ENCODE data around the gene OPCML. TPM values are rescaled to one million over a fixed set of nuclear protein-coding genes. Genes with fewer than 3 reads are reported as not detected.

The OPCML gene
- total RNA-seq, 1 donor from 2014 or later, result 2.7 TPM

GRCh38 chr11:133219543-133219942 lies 312.8 kb downstream of the OPCML start:
- no peak for DNase-seq (ENCODE audit: low spot score)
- Mint-ChIP-seq H3K9me3 (ENCODE audit: low read depth) (no peaks in the 10 kb centered on the region), H3K4me1 (ENCODE audit: low read depth) (no peaks in the 10 kb centered on the region), H3K27ac (ENCODE audit: unreplicated experiment) (no peak overlapping the region), H3K36me3 (ENCODE audit: low read depth) (no peaks in the 10 kb centered on the region), H3K4me3 (ENCODE audit: unreplicated experiment) (no peak overlapping the region), H3K27me3 (ENCODE audit: low read depth) (peaks cover 18% of the 10 kb centered on the region)
- TF ChIP-seq CTCF (IDR thresholded peaks at IDR 0.05), result no peak

- Mint-ChIP-seq H3K36me3 (ENCODE audit: low read depth) (no peaks in the 10 kb centered on the region), H3K27me3 (ENCODE audit: low read depth) (peaks cover 18% of the 10 kb centered on the region), H3K27ac (ENCODE audit: unreplicated experiment) (no peak overlapping the region), H3K4me1 (ENCODE audit: low read depth) (no peaks in the 10 kb centered on the region), H3K4me3 (ENCODE audit: unreplicated experiment) (no peak overlapping the region), H3K9me3 (ENCODE audit: low read depth) (no peaks in the 10 kb centered on the region)
- no peak for TF ChIP-seq CTCF (IDR thresholded peaks at IDR 0.05)
- no peak for DNase-seq (ENCODE audit: low spot score)
These were observed 315.5 kb downstream of the OPCML start for GRCh38 chr11:133216813-133217212.

GRCh38 chr11:133215596-133216230 lies 316.6 kb downstream of the OPCML start:
- TF ChIP-seq CTCF (IDR thresholded peaks at IDR 0.05), result no peak
- H3K36me3 Mint-ChIP-seq (ENCODE audit: low read depth), result no peaks in the 10 kb centered on the region
- no peaks in the 10 kb centered on the region for H3K9me3 Mint-ChIP-seq (ENCODE audit: low read depth)
- no peak for DNase-seq (ENCODE audit: low spot score)
- H3K27ac Mint-ChIP-seq (ENCODE audit: unreplicated experiment), result no peak overlapping the region
- no peak overlapping the region for H3K4me3 Mint-ChIP-seq (ENCODE audit: unreplicated experiment)
- peaks cover 17% of the 10 kb centered on the region for H3K27me3 Mint-ChIP-seq (ENCODE audit: low read depth)
- no peaks in the 10 kb centered on the region for H3K4me1 Mint-ChIP-seq (ENCODE audit: low read depth)

- Mint-ChIP-seq H3K9me3 (ENCODE audit: low read depth) (no peaks in the 10 kb centered on the region), H3K27ac (ENCODE audit: unreplicated experiment) (no peak overlapping the region), H3K4me3 (ENCODE audit: unreplicated experiment) (no peak overlapping the region), H3K27me3 (ENCODE audit: low read depth) (peaks cover 17% of the 10 kb centered on the region), H3K36me3 (ENCODE audit: low read depth) (no peaks in the 10 kb centered on the region), H3K4me1 (ENCODE audit: low read depth) (no peaks in the 10 kb centered on the region)
- no peak for DNase-seq (ENCODE audit: low spot score)
- TF ChIP-seq CTCF (IDR thresholded peaks at IDR 0.05), result no peak
These were observed 317.7 kb downstream of the OPCML start for GRCh38 chr11:133214646-133215045.

GRCh38 chr11:133212201-133212600 lies 320.1 kb downstream of the OPCML start:
- H3K27me3 Mint-ChIP-seq (ENCODE audit: low read depth), result peaks cover 16% of the 10 kb centered on the region
- H3K9me3 Mint-ChIP-seq (ENCODE audit: low read depth), result no peaks in the 10 kb centered on the region
- no peaks in the 10 kb centered on the region for H3K36me3 Mint-ChIP-seq (ENCODE audit: low read depth)
- no peak overlapping the region for H3K4me3 Mint-ChIP-seq (ENCODE audit: unreplicated experiment)
- no peak for DNase-seq (ENCODE audit: low spot score)
- no peak overlapping the region for H3K27ac Mint-ChIP-seq (ENCODE audit: unreplicated experiment)
- H3K4me1 Mint-ChIP-seq (ENCODE audit: low read depth), result no peaks in the 10 kb centered on the region
- no peak for TF ChIP-seq CTCF (IDR thresholded peaks at IDR 0.05)
